ENCODE results near the gene RIT2.

The RIT2 gene

GRCh38 chr18:43129946-43130524 is 14.6 kb upstream of the RIT2 start:
- Histone ChIP-seq H3K9ac (ENCODE audit: low read length) (no peak overlapping the region), H3K9me3 (ENCODE audit: insufficient read depth, low read length) (0 out of 2 replicates have a peak, but pooled peaks cover 5% of the 10 kb centered on the region), H3K4me1 (ENCODE audit: low read length) (peaks cover 6% of the 10 kb centered on the region), H3K4me2 (ENCODE audit: low read length) (peak overlapping the region; percentile 1; the same call in 1 of the 2 replicates), H4K20me1 (ENCODE audit: insufficient read depth, low read length) (no peaks in the 10 kb centered on the region), H3K4me3 (ENCODE audit: low read length) (no peak overlapping the region), H2AFZ (ENCODE audit: low read depth, low read length) (0 out of 2 replicates have a peak overlapping the region, but pooled peaks have one; percentile 19), H3K79me2 (ENCODE audit: low read length) (no peaks in the 10 kb centered on the region), H3K36me3 (replicated peaks; ENCODE audit: low read depth, low read length) (no peaks in the 10 kb centered on the region), H3K27me3 (ENCODE audit: low read depth, low read length) (no peaks in the 10 kb centered on the region), H3K27ac (ENCODE audit: low read length) (no peak overlapping the region)
- TF ChIP-seq EZH2phosphoT487 (IDR thresholded peaks at IDR 0.05; ENCODE audit: low read depth) (no peak), CTCF (IDR thresholded peaks at IDR 0.05; ENCODE audit: low read depth, low read length) (no peak)

GRCh38 chr18:43125471-43125870 is 10.0 kb upstream of the RIT2 start:
- no peaks in the 10 kb centered on the region for H3K79me2 ChIP-seq (ENCODE audit: low read length)
- no peaks in the 10 kb centered on the region for H4K20me1 ChIP-seq (ENCODE audit: insufficient read depth, low read length)
- H3K4me1 ChIP-seq (ENCODE audit: low read length), result peaks cover 6% of the 10 kb centered on the region
- no peak overlapping the region for H3K27ac ChIP-seq (ENCODE audit: low read length)
- no peaks in the 10 kb centered on the region for H3K36me3 ChIP-seq (replicated peaks; ENCODE audit: low read depth, low read length)
- H3K27me3 ChIP-seq (ENCODE audit: low read depth, low read length), result no peaks in the 10 kb centered on the region
- no peak overlapping the region for H2AFZ ChIP-seq (ENCODE audit: low read depth, low read length)
- no peak overlapping the region for H3K9ac ChIP-seq (ENCODE audit: low read length)
- H3K4me3 ChIP-seq (ENCODE audit: low read length), result no peak overlapping the region
- H3K4me2 ChIP-seq (ENCODE audit: low read length), result peak overlapping the region; percentile 2; the same call in 1 of the 2 replicates
- TF ChIP-seq EZH2phosphoT487 (IDR thresholded peaks at IDR 0.05; ENCODE audit: low read depth) (no peak), CTCF (IDR thresholded peaks at IDR 0.05; ENCODE audit: low read depth, low read length) (no peak)
- no peaks in the 10 kb centered on the region for H3K9me3 ChIP-seq (ENCODE audit: insufficient read depth, low read length)

- Histone ChIP-seq H3K27me3 (ENCODE audit: low read depth, low read length) (no peaks in the 10 kb centered on the region), H4K20me1 (ENCODE audit: insufficient read depth, low read length) (no peaks in the 10 kb centered on the region), H3K4me2 (ENCODE audit: low read length) (no peak overlapping the region), H3K4me1 (ENCODE audit: low read length) (peaks cover 6% of the 10 kb centered on the region), H3K9me3 (ENCODE audit: insufficient read depth, low read length) (no peaks in the 10 kb centered on the region), H3K4me3 (ENCODE audit: low read length) (no peak overlapping the region), H3K79me2 (ENCODE audit: low read length) (no peaks in the 10 kb centered on the region), H3K27ac (ENCODE audit: low read length) (no peak overlapping the region), H3K9ac (ENCODE audit: low read length) (no peak overlapping the region), H2AFZ (ENCODE audit: low read depth, low read length) (no peak overlapping the region), H3K36me3 (replicated peaks; ENCODE audit: low read depth, low read length) (no peaks in the 10 kb centered on the region)
- TF ChIP-seq EZH2phosphoT487 (IDR thresholded peaks at IDR 0.05; ENCODE audit: low read depth), result no peak
- no peak for TF ChIP-seq CTCF (IDR thresholded peaks at IDR 0.05; ENCODE audit: low read depth, low read length)
These were observed 7.5 kb upstream of the RIT2 start for GRCh38 chr18:43122955-43123354.

GRCh38 chr18:43116699-43117294 is 1.3 kb upstream of the RIT2 start:
- Histone ChIP-seq H3K4me3 (ENCODE audit: low read length) (no peak overlapping the region), H3K4me2 (ENCODE audit: low read length) (no peak overlapping the region), H4K20me1 (ENCODE audit: insufficient read depth, low read length) (no peaks in the 10 kb centered on the region), H3K27me3 (ENCODE audit: low read depth, low read length) (no peaks in the 10 kb centered on the region), H3K9me3 (ENCODE audit: insufficient read depth, low read length) (no peaks in the 10 kb centered on the region), H3K79me2 (ENCODE audit: low read length) (no peaks in the 10 kb centered on the region), H2AFZ (ENCODE audit: low read depth, low read length) (no peak overlapping the region), H3K4me1 (ENCODE audit: low read length) (no peaks in the 10 kb centered on the region), H3K36me3 (replicated peaks; ENCODE audit: low read depth, low read length) (no peaks in the 10 kb centered on the region), H3K27ac (ENCODE audit: low read length) (no peak overlapping the region), H3K9ac (ENCODE audit: low read length) (no peak overlapping the region)
- TF ChIP-seq CTCF (IDR thresholded peaks at IDR 0.05; ENCODE audit: low read depth, low read length) (no peak), EZH2phosphoT487 (IDR thresholded peaks at IDR 0.05; ENCODE audit: low read depth) (no peak)

Data from OCI-LY3 (cell line).